Epithelial cell of prostate (primary cell): ENCODE measurements around the gene FAM170B.

Experiments used
- DNase-seq: peaks from one replicate; pipeline ENCODE4 v3.0.0-alpha.2; 2011; ENCODE audit warnings: low read depth, low spot score
- H3K27ac ChIP-seq: fragments of 450-650 bp; 2 replicates; pipeline ENCODE4 v1.5.1; 2017; ENCODE audit warnings: mild to moderate bottlenecking

Gene FAM170B

DNA sequence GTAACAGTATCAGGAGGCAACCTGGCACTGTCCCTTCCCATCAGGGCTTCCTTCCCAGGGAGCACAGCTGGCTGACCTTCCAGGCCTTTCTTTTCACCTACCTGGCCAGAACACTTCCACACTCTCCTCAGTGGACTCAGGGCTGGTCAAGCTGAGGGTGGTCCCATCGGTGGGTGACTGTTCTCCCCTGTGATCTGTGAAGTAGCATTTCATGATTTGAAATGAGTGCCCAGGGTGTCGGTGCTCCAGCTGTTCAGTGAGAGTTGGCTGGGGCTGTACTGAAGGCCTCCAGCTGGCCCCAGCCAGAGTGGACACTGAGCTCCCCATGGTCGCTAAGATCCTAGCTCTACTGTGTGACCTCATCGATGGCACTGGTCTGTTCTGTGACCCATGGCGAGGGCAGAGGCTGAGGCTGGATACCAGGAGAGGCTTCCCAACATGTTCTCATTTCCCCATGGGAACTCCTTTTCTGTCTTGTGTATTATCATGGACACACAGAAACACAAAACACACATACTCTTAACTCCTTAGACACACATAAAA is at the start of gene FAM170B:
Gene FAM170B, minus strand, starts transcription at position 316 of the 543 bp plus-strand sequence. Its CDS starts 103 bp downstream, at position 213.
- no peak within 1 kb of the TSS for H3K27ac ChIP-seq
- DNase-seq, result no peak

DNA sequence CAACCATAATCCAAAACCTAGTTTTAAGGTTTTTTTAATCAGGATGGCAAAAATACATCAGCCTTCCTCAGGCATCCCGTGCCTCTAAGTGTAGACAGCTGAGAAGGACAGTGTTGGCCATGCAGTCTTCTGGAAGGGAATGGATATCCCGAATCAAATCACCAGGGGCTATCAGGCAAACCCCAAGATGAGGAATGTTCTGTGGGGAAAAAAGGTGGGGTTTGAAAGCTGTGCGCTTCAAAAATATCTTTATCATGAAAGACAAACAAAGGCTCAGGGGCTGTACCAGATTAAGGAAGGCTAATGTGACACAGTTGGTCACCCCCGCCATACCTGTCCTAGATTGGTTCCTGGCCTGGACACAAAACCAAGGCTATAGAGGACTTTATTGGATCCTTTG is 49.0 kb upstream of the FAM170B start:
- DNase-seq, result no peak
- no peak overlapping the region for H3K27ac ChIP-seq

DNA sequence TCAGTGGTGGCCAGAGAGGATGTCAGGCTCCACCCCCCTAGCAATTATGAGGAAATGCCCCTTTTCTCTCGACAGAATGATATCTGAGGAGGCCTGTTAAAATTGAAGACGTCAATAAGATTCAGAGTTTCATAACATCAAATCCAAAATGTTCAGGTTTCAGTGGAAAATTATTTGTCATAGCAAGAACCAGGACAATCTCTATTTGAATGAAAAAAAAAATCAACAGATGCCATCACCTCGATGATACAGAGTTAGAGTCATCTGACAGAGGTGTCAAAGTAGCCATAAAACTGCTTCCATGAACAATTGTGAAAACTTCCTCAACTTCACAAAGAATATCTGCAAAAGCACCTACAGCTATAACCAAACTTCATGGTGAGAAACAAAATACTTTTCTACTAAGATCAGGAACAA is 46.6 kb upstream of the FAM170B start:
- no peak overlapping the region for H3K27ac ChIP-seq
- DNase-seq, result no peak

DNA sequence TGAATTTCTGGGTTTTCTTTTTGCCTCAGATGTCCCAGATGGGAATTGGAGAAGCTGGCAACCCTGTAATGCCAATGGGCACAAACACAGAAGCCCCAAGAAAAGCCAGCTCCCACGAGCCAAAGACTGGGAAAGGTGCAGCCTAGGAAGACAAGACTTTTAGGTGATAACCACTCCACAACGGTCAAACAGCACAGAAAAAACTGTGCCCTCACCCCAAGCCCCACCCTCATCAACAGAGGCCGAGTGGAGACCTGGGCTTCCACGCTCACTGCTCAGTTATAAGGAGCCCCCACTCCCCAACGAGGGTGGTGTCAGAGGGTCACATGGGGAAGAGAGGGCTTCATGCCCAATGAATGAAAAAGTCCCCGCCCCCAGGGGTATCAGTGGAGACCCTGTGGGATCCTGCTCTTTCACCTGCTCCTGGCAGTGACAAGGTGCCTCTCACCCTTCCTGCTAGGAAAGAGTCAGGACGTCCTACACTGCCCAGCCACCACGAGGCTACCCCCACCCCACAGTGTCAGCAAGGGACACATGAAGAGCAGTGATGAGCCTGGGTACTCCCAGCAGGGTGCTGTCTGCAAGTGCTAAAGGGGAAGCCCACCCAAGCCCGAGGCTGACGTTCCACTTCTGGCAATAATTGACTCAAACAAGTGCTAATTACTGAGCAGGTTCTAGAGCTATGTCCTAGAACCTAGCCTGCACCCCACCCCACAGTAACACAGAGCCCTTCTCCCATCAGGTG is 46.0 kb upstream of the FAM170B start:
- H3K27ac ChIP-seq, result no peak overlapping the region

DNA sequence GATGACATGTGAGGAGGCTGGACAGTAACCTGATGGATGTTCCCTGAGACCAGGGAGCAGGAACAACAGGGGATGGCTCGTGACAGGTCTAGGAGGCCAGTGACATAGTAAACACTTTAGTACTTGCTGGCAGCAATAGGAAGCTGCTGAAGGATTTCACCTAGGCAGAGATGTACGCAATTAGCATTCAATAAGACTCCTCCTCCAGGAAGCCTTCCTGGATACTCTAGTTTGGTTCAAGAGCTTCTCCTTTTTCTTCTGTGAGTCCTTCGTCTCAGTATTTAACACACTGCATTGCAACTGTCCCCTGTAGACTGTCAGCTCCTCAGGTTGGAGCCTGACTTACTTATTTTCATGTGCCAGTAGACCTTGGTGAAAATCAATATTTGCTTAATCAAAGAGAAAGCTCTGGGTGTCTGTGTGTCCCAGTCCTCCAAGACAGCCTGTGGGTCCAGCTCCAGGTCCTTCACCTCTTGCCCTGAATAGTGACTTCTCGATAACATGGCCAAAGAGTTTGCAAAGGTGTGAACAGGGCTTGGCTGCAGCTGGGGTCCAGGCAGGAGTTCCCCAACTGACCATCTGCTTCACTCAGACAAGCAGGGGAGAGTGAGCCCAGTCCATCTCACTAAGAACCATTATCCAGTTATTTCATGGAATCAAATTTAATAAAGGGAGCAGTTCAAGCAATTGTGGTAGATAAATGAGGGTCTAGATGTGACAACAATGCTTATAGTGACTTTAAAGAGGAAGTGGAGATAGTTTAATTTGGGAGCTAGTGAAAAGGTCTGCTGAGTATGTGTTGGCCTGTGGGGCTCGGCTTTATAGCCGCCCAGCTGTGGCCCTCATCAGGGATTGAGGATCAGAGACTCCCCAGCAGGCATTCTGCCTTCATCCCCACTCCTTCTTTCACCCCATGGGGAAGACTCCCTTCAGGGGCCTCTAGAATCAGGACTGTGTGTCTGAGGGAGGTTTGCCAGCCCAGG is 45.0 kb upstream of the FAM170B start:
- DNase-seq, result no peak

More for the DNA sequence above, 46.0 kb upstream of the FAM170B start:
- DNase-seq, result no peak

DNA sequence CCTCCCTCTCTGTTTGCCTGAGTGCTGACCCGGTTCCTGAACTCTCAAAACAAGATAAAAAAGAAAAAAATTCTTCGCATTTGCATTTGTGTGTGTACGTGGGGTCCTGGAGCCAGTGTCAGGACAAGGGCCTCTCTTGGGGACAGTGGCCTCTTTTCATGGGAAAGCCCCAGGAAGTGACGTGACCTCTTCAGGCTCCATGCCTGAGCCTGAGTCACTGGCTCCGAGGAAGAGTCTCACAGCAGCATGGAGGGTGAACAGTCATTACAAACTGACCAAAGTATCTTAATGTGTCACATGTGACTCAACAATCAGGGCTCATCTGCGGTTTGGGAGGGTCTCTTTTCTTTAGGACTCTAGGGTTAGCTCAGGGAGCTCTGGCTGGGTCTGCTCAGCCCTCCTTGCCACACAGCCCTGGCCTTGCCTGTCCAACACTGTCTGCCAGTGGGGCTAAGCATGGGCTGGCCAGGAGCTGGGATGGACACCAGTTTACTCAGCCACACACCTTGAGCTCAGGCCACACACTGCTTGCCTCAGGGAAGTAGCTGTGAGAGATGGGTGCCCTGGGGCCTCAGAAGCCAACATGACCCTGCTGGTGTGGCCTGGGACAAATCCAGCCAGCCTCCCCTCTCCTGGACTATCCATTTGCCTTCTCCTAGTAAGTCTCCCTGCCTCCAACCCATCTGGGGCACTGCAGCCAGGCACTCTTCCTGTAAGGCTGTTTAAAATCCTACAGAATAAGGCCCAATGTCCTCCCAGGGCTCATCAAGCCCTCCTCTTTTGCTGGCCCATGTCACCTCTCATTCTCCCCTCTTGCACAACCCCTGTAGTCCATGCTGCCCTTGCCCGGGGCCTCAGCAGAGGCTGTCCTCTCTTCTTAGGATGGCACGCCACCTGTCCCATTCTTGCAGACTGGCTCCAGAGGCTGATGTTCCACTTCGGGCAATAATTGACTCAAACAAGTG is 43.9 kb upstream of the FAM170B start:
- H3K27ac ChIP-seq, result peak overlapping the region; percentile 5
- DNase-seq, result peak; percentile 58

More for the DNA sequence above, 45.0 kb upstream of the FAM170B start:
- no peak overlapping the region for H3K27ac ChIP-seq

DNA sequence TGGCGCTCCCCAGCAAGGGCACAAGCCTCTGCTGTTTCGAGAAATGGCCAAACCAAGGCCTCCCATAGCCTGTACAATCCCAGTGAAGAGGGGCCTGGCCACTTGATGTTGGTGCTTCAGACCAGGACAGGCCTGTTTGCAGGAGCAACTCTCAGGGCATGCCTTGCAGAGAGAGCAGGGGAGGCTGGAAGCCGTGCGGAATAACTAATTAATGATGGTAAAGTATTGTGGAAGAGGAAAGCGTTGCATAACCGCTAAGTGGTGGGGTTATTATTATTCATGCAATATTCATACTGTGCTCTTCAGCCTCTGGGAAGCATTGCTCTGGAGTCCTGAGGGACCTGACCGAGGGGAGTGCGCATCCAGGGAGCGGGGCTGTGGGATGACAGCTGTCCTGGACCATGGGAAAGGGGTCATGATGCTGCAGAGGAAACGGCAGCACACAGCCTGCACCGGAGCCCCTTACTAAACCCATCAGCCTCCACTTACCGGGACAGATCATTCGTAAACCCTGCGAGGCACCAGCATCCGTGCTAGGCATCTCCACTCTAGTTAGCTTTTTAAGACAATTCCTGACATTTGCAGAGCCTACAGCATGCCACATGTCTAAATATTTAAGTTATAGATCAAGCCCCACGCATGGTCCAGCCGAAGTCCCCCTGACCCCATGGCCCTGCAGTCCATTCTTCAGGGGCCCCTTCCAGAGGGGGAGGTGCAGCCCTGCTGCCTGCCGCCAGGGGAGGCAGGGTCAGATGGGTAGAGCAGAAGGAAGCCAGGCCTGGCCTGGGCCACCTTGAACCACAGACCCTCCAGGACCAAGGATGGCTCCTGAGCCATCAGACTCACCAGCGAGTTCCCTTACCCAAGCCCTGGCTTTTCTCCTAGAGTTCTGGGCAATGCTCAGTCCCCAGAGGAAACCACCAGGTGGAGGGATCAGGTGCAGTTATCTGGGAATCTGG is 42.8 kb upstream of the FAM170B start:
- H3K27ac ChIP-seq, result peak overlapping the region; percentile 5
- DNase-seq, result no peak

DNA sequence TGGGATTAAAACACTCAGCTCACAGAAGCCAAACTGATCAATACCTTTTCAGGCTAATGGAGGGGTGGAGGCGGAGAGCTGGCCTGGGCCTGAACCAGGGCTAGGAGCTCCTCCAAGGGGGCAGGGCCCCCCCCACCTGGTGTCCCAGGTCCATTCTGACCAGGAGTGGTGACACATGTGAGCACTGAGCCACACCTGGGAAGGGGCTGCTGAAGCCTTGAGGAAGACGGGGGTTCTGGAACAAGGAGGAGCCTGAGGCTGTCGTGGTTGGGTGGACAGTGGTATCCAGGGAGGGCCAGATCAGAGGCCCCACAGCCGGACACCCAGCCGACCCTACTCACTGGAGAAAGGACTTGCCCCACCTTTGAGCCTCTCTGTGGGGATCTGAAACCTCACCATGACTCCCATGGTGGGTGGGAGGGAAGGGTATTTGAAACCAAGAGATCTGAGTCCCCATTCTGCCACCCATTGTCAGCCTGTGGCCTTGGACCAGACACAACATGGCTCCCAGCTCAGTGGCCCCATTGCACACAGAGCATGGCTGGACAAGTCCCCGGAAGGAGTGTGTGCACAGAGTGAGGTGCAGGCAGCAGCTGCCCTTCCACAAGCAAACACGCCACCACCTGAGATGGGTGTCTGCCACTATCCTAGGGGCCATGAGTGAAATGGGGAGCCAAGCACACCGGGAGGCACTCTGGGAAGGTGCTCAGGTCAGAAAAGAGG is 41.9 kb upstream of the FAM170B start:
- no peak for DNase-seq

DNA sequence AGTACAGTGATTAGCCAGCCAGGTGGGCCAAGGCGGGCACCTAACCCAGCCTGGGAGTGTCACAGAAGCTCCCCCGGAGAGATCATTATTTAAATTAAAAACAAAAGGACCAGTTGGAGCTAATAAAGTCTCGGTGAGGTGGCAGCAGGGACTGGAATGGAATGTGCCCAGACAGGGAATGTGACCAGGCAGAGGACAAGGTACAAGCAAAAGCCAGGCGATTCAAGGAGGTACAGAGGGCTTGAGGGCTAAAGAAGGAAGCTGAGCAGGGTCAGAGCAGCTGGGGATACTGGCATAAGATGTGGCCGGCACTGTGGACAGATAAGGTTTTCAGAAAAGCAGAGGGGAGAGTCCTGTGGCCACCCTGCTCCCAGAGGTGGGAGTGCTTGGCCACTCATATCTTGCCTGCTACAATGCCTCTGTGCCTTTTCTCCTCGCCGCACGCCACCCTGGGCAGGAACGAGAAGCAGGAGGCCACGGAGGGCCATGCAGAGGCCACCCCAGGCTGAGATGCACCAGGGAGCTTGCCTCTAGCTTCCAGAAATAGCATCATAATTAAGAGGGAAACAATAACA is 41.2 kb upstream of the FAM170B start:
- DNase-seq, result no peak
- H3K27ac ChIP-seq, result no peak overlapping the region

More for the DNA sequence above, 41.9 kb upstream of the FAM170B start:
- H3K27ac ChIP-seq, result no peak overlapping the region

DNA sequence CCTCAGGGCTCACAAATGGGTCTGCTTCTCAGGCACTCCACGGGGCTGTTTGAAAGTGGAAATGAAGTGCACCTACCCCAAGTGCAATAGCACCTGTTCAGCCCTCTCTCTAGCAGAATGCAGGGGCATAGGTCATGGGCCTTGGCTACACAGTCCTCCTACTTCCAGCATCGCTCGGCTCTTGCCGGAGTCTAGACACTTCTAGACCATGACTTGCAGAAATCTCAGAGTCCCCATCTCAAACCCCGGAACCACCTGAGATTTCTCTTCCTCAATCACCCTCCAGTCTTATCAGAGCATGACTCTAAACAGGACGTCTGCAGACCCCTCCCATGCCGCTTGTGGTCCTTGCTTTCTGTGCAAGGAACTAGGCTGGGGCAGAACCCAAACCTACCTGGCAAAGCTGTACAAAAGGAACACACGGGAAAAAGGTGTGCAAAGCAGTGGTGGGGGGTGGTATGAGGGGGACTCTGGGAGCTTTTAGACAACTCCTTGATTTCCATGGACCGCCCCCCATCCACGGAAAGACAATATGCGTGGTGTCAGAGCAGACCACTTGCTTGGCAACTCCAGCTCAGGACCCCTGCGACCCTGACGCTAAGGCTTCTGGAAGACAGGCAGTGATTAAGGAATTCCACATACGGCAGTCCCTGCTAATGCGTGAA is 40.6 kb upstream of the FAM170B start:
- no peak overlapping the region for H3K27ac ChIP-seq
- DNase-seq, result no peak

DNA sequence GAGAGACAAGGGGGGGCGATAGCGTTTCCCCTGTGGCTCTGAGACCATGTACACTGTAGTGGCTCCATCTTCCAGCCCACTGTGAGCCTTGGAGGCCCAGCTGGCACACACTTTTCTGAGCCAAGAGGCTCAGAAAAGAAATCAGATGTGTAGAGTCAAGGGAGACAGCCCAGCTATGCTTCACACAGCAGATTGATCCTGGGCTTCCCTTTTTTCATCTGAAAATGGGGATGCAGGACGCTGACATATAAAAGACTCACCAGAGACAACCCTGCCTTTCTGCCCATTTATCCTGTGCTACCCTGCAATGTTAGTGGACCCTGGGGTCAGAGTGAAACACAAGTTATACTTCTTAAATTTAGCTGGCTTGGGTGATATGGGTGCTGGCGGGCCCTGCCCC is 40.0 kb upstream of the FAM170B start:
- no peak for DNase-seq

DNA sequence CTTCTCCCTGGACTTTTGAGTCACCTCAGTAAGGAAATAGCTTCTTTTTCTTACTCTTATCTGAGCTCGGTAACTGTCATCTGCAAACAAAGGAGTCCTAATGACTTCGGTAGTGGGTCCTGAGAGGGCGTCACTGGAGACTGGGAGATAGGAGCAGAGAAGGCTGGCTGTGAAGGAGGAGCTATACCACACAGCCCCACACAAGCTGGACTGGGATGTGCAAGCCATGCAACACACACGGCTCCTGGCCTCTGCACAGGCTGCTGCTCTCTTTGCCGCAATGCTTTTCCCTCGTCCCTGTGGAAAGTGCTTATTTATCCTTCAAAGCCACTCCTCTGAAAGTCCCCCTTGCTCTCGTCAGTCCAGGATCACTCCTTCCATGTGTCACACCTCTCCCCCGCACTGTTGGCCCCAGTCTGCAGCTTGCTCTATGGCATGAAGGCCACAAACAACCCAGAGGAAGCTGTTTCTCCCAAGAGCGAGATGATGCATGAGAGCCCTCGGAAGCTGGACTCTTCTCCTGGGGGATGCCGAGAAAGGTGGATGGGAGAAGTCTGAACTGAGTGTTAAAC is 39.5 kb upstream of the FAM170B start:
- DNase-seq, result no peak

More for the DNA sequence above, 40.0 kb upstream of the FAM170B start:
- no peak overlapping the region for H3K27ac ChIP-seq

DNA sequence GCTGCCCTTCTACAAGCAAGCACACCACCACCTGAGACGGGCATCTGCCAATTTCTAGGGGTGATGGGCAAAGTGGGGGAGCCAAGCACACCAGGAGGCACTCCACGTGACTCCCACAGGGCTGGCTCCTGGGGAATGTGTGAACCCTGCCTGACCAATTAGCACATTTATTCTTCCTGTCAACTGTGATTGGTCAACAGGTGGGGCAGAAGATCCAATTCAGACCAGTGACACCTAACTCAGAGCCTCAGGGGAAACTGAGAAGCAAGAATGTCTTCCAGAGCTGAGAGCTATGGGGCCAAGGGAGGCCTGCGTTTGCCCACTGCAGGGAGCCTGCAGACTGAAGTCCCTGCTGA is 38.9 kb upstream of the FAM170B start:
- H3K27ac ChIP-seq, result no peak overlapping the region
- DNase-seq, result no peak

More for the DNA sequence above, 39.5 kb upstream of the FAM170B start:
- H3K27ac ChIP-seq, result no peak overlapping the region

DNA sequence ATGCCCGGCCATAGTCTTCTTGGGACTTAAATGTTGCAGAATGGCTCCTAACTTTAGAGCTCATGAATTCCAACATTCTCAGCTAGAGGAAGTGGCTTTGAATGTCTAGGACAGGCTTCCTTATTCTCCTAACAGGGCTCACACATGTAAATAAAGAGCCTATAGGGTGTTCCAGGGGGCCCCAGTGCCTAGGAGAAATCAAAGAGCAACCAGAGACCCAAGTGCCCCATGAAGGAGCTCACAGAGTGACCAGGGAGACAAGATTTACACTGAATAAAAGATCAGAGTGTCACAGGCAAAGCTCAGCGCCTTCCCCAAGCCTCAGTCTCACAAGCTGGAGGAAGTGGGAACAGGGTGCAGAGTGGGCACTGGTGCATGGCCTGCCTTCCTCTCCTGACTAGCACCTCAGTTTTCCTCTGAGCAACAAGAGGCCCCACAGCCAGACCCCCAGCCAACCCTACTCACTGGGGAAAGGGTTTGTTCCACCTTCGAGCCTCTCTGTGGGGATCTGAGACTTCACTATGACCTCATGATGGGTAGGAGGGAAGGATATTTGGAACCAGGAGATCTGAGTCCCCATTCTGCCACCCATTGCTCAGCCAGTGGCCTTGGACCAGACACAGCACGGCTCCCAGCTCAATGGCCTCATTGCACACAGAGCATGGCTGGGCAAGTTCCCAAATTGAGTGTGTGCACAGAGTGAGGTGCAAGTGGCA is 38.4 kb upstream of the FAM170B start:
- H3K27ac ChIP-seq, result no peak overlapping the region
- no peak for DNase-seq

DNA sequence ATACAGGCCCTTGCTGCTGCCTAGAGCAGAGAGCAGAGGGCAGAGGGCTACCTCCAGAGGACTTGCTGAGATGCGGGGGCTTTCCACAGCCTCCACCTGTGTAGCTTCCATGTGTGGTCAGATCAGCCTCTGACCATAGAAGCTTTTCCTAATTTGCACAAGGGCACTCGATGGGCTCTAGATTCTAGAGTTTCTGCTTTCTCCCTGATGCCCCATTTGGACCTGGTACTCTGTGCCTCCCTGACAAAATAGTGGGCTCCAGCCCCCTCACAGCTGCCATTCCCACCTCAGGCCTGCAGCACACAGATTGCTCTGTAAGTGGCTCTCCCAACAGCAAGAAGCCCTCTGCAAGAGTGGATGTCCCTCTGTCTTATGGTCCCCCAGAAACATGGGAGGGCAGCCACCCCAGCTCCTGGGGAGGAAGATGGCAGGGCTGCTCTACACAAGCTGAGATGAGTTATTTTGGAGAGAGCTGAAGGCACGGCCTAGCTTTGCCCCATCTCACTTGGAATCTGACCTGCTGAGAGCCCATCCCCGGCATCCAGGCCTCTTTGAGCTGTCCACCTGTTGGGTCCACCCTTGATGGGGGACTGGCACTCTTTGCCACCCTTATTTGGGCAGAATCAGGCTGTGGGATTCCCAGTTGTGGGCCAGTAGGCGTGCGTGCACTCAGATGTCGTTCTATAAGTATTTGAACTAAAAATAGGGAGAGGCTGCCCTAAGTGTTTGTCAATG is 37.7 kb upstream of the FAM170B start:
- H3K27ac ChIP-seq, result no peak overlapping the region
- no peak for DNase-seq
